H9 (cell line): ENCODE measurements around the gene GAREM1. TPM values are rescaled to one million over a fixed set of nuclear protein-coding genes. Genes with fewer than 3 reads are reported as not detected.

Source experiments
- DNase-seq: peaks from one replicate; pipeline ENCODE4 v3.0.0-alpha.2; 2017
- H2AFZ ChIP-seq: one replicate; pipeline ENCODE4 v1.6.1; 2013; ENCODE audit warnings: mild to moderate bottlenecking, low read length, control low read depth, moderate library complexity
- H2AK5ac ChIP-seq: 2 replicates; pipeline ENCODE4 v1.6.1; 2013; ENCODE audit warnings: low read length, control low read depth, mixed read lengths; ENCODE audit not compliant: insufficient read length
- H2BK120ac ChIP-seq: one replicate; pipeline ENCODE4 v1.6.1; 2013; ENCODE audit warnings: low read depth, mild to moderate bottlenecking, low read length, control low read depth, inconsistent platforms; ENCODE audit not compliant: poor library complexity, severe bottlenecking
- H2BK12ac ChIP-seq: 2 replicates; pipeline ENCODE4 v1.6.1; 2013; ENCODE audit warnings: low read length, control low read depth, mixed read lengths, low read depth; ENCODE audit not compliant: insufficient read length
- H2BK15ac ChIP-seq: 2 replicates; pipeline ENCODE4 v1.6.1; 2013; ENCODE audit warnings: low read depth, low read length, control low read depth
- H2BK20ac ChIP-seq: one replicate; pipeline ENCODE4 v1.6.1; 2013; ENCODE audit warnings: low read depth, mild to moderate bottlenecking, low read length, control low read depth, inconsistent platforms; ENCODE audit not compliant: poor library complexity, severe bottlenecking
- H2BK5ac ChIP-seq: 2 replicates; pipeline ENCODE4 v1.6.1; 2013; ENCODE audit warnings: low read length, control low read depth, mixed read lengths; ENCODE audit not compliant: insufficient read length
- H3K14ac ChIP-seq: 2 replicates; pipeline ENCODE4 v1.6.1; 2013; ENCODE audit warnings: low read length, control low read depth; ENCODE audit not compliant: insufficient read depth
- H3K18ac ChIP-seq: 2 replicates; pipeline ENCODE4 v1.6.1; 2013; ENCODE audit warnings: low read depth, mild to moderate bottlenecking, mixed read lengths, low read length, control low read depth; ENCODE audit not compliant: insufficient read length
- H3K23ac ChIP-seq: 2 replicates; pipeline ENCODE4 v1.6.1; 2013; ENCODE audit warnings: low read length, control low read depth, mixed read lengths, low read depth; ENCODE audit not compliant: insufficient read length
- H3K23me2 ChIP-seq: 2 replicates; pipeline ENCODE4 v1.6.1; 2013; ENCODE audit warnings: low read depth, mild to moderate bottlenecking, mixed read lengths, low read length, control low read depth; ENCODE audit not compliant: insufficient read length, poor library complexity, severe bottlenecking
- H3K27ac ChIP-seq: 2 replicates; pipeline ENCODE4 v1.5.1; 2013; ENCODE audit warnings: low read length, control low read depth, mixed read lengths, low read depth; ENCODE audit not compliant: insufficient read length
- H3K27me3 ChIP-seq: 2 replicates; pipeline ENCODE4 v1.6.1; 2013; ENCODE audit warnings: low read length, control low read depth, inconsistent platforms; ENCODE audit not compliant: insufficient read depth
- H3K4ac ChIP-seq: 2 replicates; pipeline ENCODE4 v1.6.1; 2013; ENCODE audit warnings: low read depth, mild to moderate bottlenecking, control low read depth, inconsistent platforms, low read length, moderate library complexity
- H3K4me1 ChIP-seq: 2 replicates; pipeline ENCODE4 v1.6.1; 2013; ENCODE audit warnings: low read length, control low read depth, inconsistent platforms; ENCODE audit not compliant: insufficient read depth
- H3K4me2 ChIP-seq: 2 replicates; pipeline ENCODE4 v1.6.1; 2013; ENCODE audit warnings: low read length, control low read depth, mixed read lengths; ENCODE audit not compliant: insufficient read length, insufficient read depth
- H3K56ac ChIP-seq: 2 replicates; pipeline ENCODE4 v1.6.1; 2013; ENCODE audit warnings: low read depth, mild to moderate bottlenecking, mixed read lengths, low read length, control low read depth; ENCODE audit not compliant: insufficient read length
- H3K79me1 ChIP-seq: 2 replicates; pipeline ENCODE4 v1.6.1; 2013; ENCODE audit warnings: low read depth, mild to moderate bottlenecking, moderate library complexity, low read length, control low read depth, inconsistent platforms; ENCODE audit not compliant: insufficient read depth, poor library complexity, severe bottlenecking
- H3K79me2 ChIP-seq: 2 replicates; pipeline ENCODE4 v1.6.1; 2013; ENCODE audit warnings: low read length, control low read depth, inconsistent platforms; ENCODE audit not compliant: insufficient read depth
- H3K9ac ChIP-seq: 2 replicates; pipeline ENCODE4 v1.6.1; 2013; ENCODE audit warnings: low read length, control low read depth, mixed read lengths; ENCODE audit not compliant: insufficient read length; ENCODE audit errors: extremely low read depth
- H3K9me3 ChIP-seq: one replicate; pipeline ENCODE4 v1.6.1; 2013; ENCODE audit warnings: low read depth, low read length, inconsistent platforms; ENCODE audit not compliant: control insufficient read depth
- H3T11ph ChIP-seq: one replicate; pipeline ENCODE4 v1.6.1; 2013; ENCODE audit warnings: mild to moderate bottlenecking, low read length, control low read depth, inconsistent platforms
- H4K20me1 ChIP-seq: one replicate; pipeline ENCODE4 v1.6.1; 2013; ENCODE audit not compliant: control insufficient read depth, insufficient read length, insufficient read depth
- H4K5ac ChIP-seq: 2 replicates; pipeline ENCODE4 v1.6.1; 2013; ENCODE audit warnings: low read depth, mild to moderate bottlenecking, mixed read lengths, low read length, control low read depth; ENCODE audit not compliant: insufficient read length
- H4K8ac ChIP-seq: replicated peaks from 2 replicates; pipeline ENCODE4 v1.6.1; 2013; ENCODE audit warnings: low read length, control low read depth, mixed read lengths, low read depth; ENCODE audit not compliant: insufficient read length
- H4K91ac ChIP-seq: 2 replicates; pipeline ENCODE4 v1.6.1; 2013; ENCODE audit warnings: low read depth, mild to moderate bottlenecking, moderate library complexity, mixed read lengths, low read length, control low read depth; ENCODE audit not compliant: insufficient read length
- H3K27ac Mint-ChIP-seq, 3 experiments: 2 replicates in 2 of 3; 3 replicates in 1 of 3; pipeline ENCODE4 v1.8.0; 2020 to 2021; ENCODE audit warnings: mixed read lengths in 3 of 3, mild to moderate bottlenecking in 1 of 3, moderate library complexity in 1 of 3
- H3K27me3 Mint-ChIP-seq: 2 replicates; pipeline ENCODE4 v1.8.0; 2021; ENCODE audit warnings: low read depth, mild to moderate bottlenecking, moderate library complexity, mixed read lengths
- H3K36me3 Mint-ChIP-seq, 3 experiments: 2 replicates in 2 of 3; 3 replicates in 1 of 3; pipeline ENCODE4 v1.8.0; 2020 to 2021; ENCODE audit warnings: low read depth in 3 of 3, mixed read lengths in 3 of 3; ENCODE audit not compliant: insufficient read depth in 1 of 3
- H3K4me1 Mint-ChIP-seq, 2 experiments: 2 replicates each; pipeline ENCODE4 v1.8.0; 2020; ENCODE audit warnings: mixed read lengths in 2 of 2
- H3K4me3 Mint-ChIP-seq, 2 experiments: 2 replicates in 1 of 2; 3 replicates in 1 of 2; pipeline ENCODE4 v1.8.0; 2020 to 2021; ENCODE audit warnings: mild to moderate bottlenecking in 2 of 2, mixed read lengths in 2 of 2, moderate library complexity in 1 of 2
- H3K9me3 Mint-ChIP-seq, 2 experiments: 2 replicates in 1 of 2; 3 replicates in 1 of 2; pipeline ENCODE4 v1.8.0; 2020; ENCODE audit warnings: mild to moderate bottlenecking in 2 of 2, mixed read lengths in 2 of 2, moderate library complexity in 1 of 2
- total RNA-seq: library from RNA; stranded (reverse); gene quantifications from 2 replicates; pipeline ENCODE4 v1.2.1, GENCODE V29; 2021
- TF ChIP-seq, protein P1 (sequence below): fragments of 200-600 bp; sonication (generic); conservative IDR thresholded peaks from 3 replicates; pipeline ENCODE4 v1.8.0; 2021; ENCODE audit warnings: antibody characterized with exemption, mild to moderate bottlenecking

The GAREM1 gene
- total RNA-seq, 1 experiment from 2014 or later = 4.4 TPM

DNA sequence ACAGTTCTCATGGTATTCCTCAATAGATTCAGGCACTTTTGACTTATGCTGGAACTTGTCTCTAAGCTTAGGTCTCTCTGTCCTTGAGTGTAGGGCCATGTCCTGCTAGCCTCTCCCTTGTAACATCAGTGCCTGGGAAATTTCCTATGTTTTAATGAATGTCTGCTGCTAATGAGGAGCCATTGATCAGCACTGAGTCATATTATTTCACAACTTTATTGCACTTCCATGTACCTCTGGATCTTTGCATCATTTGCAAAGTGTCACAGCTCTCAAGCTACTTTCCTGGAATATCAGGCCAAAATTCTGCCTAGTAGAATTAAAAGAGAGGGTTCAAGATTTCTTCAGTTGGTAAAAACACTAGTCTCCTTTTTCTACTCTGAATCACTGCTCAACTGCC lies 102.5 kb downstream of the GAREM1 start:
- Mint-ChIP-seq H3K9me3 (no peaks in the 10 kb centered on the region), H3K27me3 (no peaks in the 10 kb centered on the region), H3K4me1 (peaks cover 6 to 7% of the 10 kb centered on the region in 2 experiments), H3K27ac (peak overlapping the region in 1 of 3 experiments; percentile 22; a peak in 1 of 7 replicates), H3K4me3 (no peak overlapping the region), H3K36me3 (no peaks in the 10 kb centered on the region)
- Histone ChIP-seq H2AFZ (no peak overlapping the region), H2AK5ac (no peak overlapping the region), H2BK120ac (no peak overlapping the region), H3K23ac (no peak overlapping the region), H3K14ac (no peak overlapping the region), H3K23me2 (no peaks in the 10 kb centered on the region), H4K5ac (no peak overlapping the region), H3K18ac (no peak overlapping the region), H2BK5ac (no peak overlapping the region), H3K9ac (no peak overlapping the region), H3K4me1 (no peaks in the 10 kb centered on the region), H2BK20ac (no peak overlapping the region), H4K91ac (no peak overlapping the region), H3T11ph (no peak overlapping the region), H3K79me2 (no peaks in the 10 kb centered on the region), H3K27ac (no peak overlapping the region), H3K4me2 (no peak overlapping the region), H4K8ac (no peak overlapping the region), H3K56ac (no peak overlapping the region), H3K4ac (no peak overlapping the region), H2BK15ac (no peak overlapping the region), H3K9me3 (no peaks in the 10 kb centered on the region), H2BK12ac (no peak overlapping the region), H3K79me1 (no peaks in the 10 kb centered on the region), H4K20me1 (no peaks in the 10 kb centered on the region), H3K27me3 (no peaks in the 10 kb centered on the region)
- no peak for DNase-seq
- TF ChIP-seq, protein P1, sequence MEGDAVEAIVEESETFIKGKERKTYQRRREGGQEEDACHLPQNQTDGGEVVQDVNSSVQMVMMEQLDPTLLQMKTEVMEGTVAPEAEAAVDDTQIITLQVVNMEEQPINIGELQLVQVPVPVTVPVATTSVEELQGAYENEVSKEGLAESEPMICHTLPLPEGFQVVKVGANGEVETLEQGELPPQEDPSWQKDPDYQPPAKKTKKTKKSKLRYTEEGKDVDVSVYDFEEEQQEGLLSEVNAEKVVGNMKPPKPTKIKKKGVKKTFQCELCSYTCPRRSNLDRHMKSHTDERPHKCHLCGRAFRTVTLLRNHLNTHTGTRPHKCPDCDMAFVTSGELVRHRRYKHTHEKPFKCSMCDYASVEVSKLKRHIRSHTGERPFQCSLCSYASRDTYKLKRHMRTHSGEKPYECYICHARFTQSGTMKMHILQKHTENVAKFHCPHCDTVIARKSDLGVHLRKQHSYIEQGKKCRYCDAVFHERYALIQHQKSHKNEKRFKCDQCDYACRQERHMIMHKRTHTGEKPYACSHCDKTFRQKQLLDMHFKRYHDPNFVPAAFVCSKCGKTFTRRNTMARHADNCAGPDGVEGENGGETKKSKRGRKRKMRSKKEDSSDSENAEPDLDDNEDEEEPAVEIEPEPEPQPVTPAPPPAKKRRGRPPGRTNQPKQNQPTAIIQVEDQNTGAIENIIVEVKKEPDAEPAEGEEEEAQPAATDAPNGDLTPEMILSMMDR = no peak
